Measurements from ENCODE around the gene CYBC1. TPM values are rescaled to one million over a fixed set of nuclear protein-coding genes. Genes with fewer than 3 reads are reported as not detected.

Gene CYBC1
- total and polyA plus RNA-seq, 2 of the 4 experiments (the other 2 are of a cell fraction) = 75.1 to 76.7 TPM

GRCh38 chr17:82458179-82458884 is 7.8 kb upstream of the CYBC1 start, which contains the start of gene NARF:
TSS of gene NARF (plus strand) at chr17:82458741. CDS start at chr17:82458804, 63 bp downstream.
- H2BK15ac ChIP-seq (ENCODE audit: low read depth, low read length) = peak within 1 kb of the TSS; percentile 2; the same call in 1 of the 3 replicates
- no peaks in the 10 kb centered on the region for H3K27me3 ChIP-seq (ENCODE audit: control insufficient read depth, insufficient read depth, low read length)
- H4K20me1 ChIP-seq (ENCODE audit: insufficient read depth, low read length) = peaks cover 13% of the 10 kb centered on the region
- no peak within 1 kb of the TSS; the same call in 1 of the 2 replicates for H2BK120ac ChIP-seq (ENCODE audit: low read depth, low read length)
- peaks cover 3% of the 10 kb centered on the region for H3K4me1 ChIP-seq (ENCODE audit: control insufficient read depth, insufficient read depth, low read length)
- H2BK5ac ChIP-seq (ENCODE audit: low read depth, low read length, poor library complexity, severe bottlenecking) = peak within 1 kb of the TSS; percentile 87
- H3K36me3 ChIP-seq (ENCODE audit: control insufficient read depth, insufficient read depth, low read length) = peaks cover 25% of the 10 kb centered on the region
- H4K8ac ChIP-seq (ENCODE audit: low read depth in 2 of 2, low read length in 2 of 2) = peak within 1 kb of the TSS; percentile 14 to 78
- peak within 1 kb of the TSS; percentile 80 for H3K4ac ChIP-seq (ENCODE audit: low read depth, low read length)
- ChIA-PET POLR2A (ENCODE audit: unreplicated experiment) (no interaction called here), CTCF (no interaction called here)
- H2AK5ac ChIP-seq (ENCODE audit: low read depth, low read length) = peak within 1 kb of the TSS; percentile 95
- peaks cover 8% of the 10 kb centered on the region; the same call in 1 of the 2 replicates for H3K9me1 ChIP-seq (ENCODE audit: insufficient read depth, low read length)
- peak within 1 kb of the TSS; percentile 74 for H3K4me3 ChIP-seq (ENCODE audit: insufficient read depth, low read depth, low read length)
- H3K23ac ChIP-seq (ENCODE audit: low read depth, low read length) = peak within 1 kb of the TSS; percentile 85
- no peaks in the 10 kb centered on the region for H3K9me3 ChIP-seq (ENCODE audit: control insufficient read depth, insufficient read depth, low read length)
- peak within 1 kb of the TSS; percentile 72 for H3K9ac ChIP-seq (ENCODE audit: low read depth, low read length)
- H4K91ac ChIP-seq (ENCODE audit: insufficient read depth, low read depth, low read length) = peak within 1 kb of the TSS; percentile 64
- peak within 1 kb of the TSS; percentile 77 for H3K14ac ChIP-seq (replicated peaks; ENCODE audit: low read depth, low read length)
- TSS peak; percentile 82 for BruUV-seq (replicated peaks)
- in situ Hi-C loops (cut with MboI; ENCODE audit: low sequenced_read_pairs) (no loop called here), dilution Hi-C loops (cut with HindIII; ENCODE audit: low sequenced_read_pairs, unreplicated experiment) (no loop called here), intact Hi-C loops (cut with micrococcal nuclease) (loop anchor here (1.0 to 5.0 kb wide), 2 partner anchors 73 to 94 kb away; no protein-coding TSS in a partner anchor)
- WGBS, 2 experiments (ENCODE audit: extremely low coverage in 2 of 2, insufficient read length in 1 of 2) = 0% methylated on average over 43 of the region's 85 CpGs; no CpG with 5 or more reads in 1 of the 2 experiments
- peak within 1 kb of the TSS; percentile 95 for H2AFZ ChIP-seq (replicated peaks; ENCODE audit: low read length, poor library complexity)
- peak within 1 kb of the TSS; percentile 99 for H3K4me2 ChIP-seq (ENCODE audit: low read depth, low read length)
- H2AK9ac ChIP-seq (replicated peaks; ENCODE audit: low read depth, low read length, poor library complexity) = peak within 1 kb of the TSS; percentile 99
- peak within 1 kb of the TSS; percentile 86 for H3K27ac ChIP-seq (ENCODE audit: insufficient read depth, low read length)
- peak within 1 kb of the TSS; percentile 60 for H3K56ac ChIP-seq (ENCODE audit: extremely low read depth, insufficient read depth, low read length)
- no peak within 1 kb of the TSS for H2BK20ac ChIP-seq (ENCODE audit: low read depth, low read length)
- peak; percentile 98 for DNase-seq
- peaks cover 13 to 44% of the 10 kb centered on the region in 2 experiments for H3K79me1 ChIP-seq (ENCODE audit: low read depth in 1 of 2, low read length in 2 of 2)
- H3K18ac ChIP-seq (ENCODE audit: low read depth, low read length) = peak within 1 kb of the TSS; percentile 25; the same call in 1 of the 2 replicates
- H4K5ac ChIP-seq (ENCODE audit: low read depth, low read length) = peak within 1 kb of the TSS; percentile 41
- ATAC-seq (ENCODE audit: low read depth) = peak; percentile 99
- no peak for TF ChIP-seq SMC3 (IDR thresholded peaks at IDR 0.05; ENCODE audit: low read depth, low read length)
- TF ChIP-seq CEBPB (IDR thresholded peaks at IDR 0.05; ENCODE audit: low read depth, low read length) = no peak
- TF ChIP-seq CTCF (conservative IDR thresholded peaks at IDR 0.05; ENCODE audit: low read depth, low read length) = no peak
- no peak for TF ChIP-seq RFX5 (IDR thresholded peaks at IDR 0.05; ENCODE audit: low read depth, low read length)
- TF ChIP-seq POLR2A (IDR thresholded peaks at IDR 0.05; ENCODE audit: low read depth, low read length) = peak; percentile 98
- no peak for TF ChIP-seq USF2 (IDR thresholded peaks at IDR 0.05; ENCODE audit: low read depth, low read length)
- peak; percentile 46; the same call in 1 of the 2 replicates for TF ChIP-seq MAZ (IDR thresholded peaks at IDR 0.05; ENCODE audit: borderline replicate concordance, low read depth, low read length)
- no peak for TF ChIP-seq ELK1 (IDR thresholded peaks at IDR 0.05; ENCODE audit: borderline replicate concordance, low read depth, low read length)
- no peak for TF ChIP-seq RCOR1 (IDR thresholded peaks at IDR 0.05; ENCODE audit: insufficient replicate concordance, low read length)
- TF ChIP-seq RAD21 (IDR thresholded peaks at IDR 0.05; ENCODE audit: low read length) = no peak
- TF ChIP-seq MAFK (IDR thresholded peaks at IDR 0.05; ENCODE audit: low read depth, low read length) = no peak
- TF ChIP-seq NFE2L2 (IDR thresholded peaks at IDR 0.05; ENCODE audit: low read depth, low read length) = no peak; the same call in 1 of the 2 replicates
- peak; percentile 62; the same call in 1 of the 2 replicates for TF ChIP-seq FOS (IDR thresholded peaks at IDR 0.05; ENCODE audit: low read depth, low read length)
- 0 out of 2 replicates have a peak, but pooled peaks have one; percentile 4 for TF ChIP-seq BHLHE40 (IDR thresholded peaks at IDR 0.05; ENCODE audit: low read depth, low read length)

Data from IMR-90 (cell line).